ENCODE results near the gene CDH20.

DNA sequence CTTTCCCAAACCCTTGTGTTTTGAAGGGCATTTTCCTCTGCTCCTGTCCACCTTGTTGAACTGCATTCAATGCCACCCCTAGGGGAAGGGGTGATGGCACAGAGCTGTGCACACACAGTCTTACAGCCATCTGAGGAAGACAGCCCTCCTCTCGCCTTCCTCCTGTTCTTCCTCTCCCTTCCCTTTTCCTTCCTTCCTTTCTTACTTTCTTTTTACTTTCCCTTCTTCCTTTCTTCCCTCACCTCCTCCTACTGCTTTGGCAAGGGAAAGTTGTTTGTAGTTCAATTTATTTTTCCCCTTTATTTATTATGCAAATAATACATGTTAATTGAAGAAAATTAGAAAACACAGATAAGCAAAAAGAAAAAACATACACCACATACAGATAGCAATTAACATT lies 99.4 kb downstream of the CDH20 start:
- no peak for TF ChIP-seq TAF1 (IDR thresholded peaks at IDR 0.05; ENCODE audit: borderline replicate concordance, insufficient read depth, low read length)
- no peak for TF ChIP-seq POLR2AphosphoS5 (IDR thresholded peaks at IDR 0.05; ENCODE audit: low read depth, low read length)
- TF ChIP-seq, protein P1, sequence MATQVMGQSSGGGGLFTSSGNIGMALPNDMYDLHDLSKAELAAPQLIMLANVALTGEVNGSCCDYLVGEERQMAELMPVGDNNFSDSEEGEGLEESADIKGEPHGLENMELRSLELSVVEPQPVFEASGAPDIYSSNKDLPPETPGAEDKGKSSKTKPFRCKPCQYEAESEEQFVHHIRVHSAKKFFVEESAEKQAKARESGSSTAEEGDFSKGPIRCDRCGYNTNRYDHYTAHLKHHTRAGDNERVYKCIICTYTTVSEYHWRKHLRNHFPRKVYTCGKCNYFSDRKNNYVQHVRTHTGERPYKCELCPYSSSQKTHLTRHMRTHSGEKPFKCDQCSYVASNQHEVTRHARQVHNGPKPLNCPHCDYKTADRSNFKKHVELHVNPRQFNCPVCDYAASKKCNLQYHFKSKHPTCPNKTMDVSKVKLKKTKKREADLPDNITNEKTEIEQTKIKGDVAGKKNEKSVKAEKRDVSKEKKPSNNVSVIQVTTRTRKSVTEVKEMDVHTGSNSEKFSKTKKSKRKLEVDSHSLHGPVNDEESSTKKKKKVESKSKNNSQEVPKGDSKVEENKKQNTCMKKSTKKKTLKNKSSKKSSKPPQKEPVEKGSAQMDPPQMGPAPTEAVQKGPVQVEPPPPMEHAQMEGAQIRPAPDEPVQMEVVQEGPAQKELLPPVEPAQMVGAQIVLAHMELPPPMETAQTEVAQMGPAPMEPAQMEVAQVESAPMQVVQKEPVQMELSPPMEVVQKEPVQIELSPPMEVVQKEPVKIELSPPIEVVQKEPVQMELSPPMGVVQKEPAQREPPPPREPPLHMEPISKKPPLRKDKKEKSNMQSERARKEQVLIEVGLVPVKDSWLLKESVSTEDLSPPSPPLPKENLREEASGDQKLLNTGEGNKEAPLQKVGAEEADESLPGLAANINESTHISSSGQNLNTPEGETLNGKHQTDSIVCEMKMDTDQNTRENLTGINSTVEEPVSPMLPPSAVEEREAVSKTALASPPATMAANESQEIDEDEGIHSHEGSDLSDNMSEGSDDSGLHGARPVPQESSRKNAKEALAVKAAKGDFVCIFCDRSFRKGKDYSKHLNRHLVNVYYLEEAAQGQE (IDR thresholded peaks at IDR 0.05; ENCODE audit: insufficient read depth in 1 of 2, low read depth in 2 of 2, low read length in 2 of 2) = no peak
- no peak for TF ChIP-seq FOXP2 (optimal IDR thresholded peaks at IDR 0.05; ENCODE audit: borderline replicate concordance, extremely low read depth, extremely low read length, insufficient read depth)

Measured in PFSK-1 (cell line).